Right atrium auricular region (tissue), 2 donors: ENCODE data around the gene PHAX. TPM values are rescaled to one million over a fixed set of nuclear protein-coding genes. Genes with fewer than 3 reads are reported as not detected.
"Not testable (repeated sequence)": the region's sequence is repeated elsewhere in the genome, so short reads cannot be mapped to it uniquely, and the experiment has no call there.

Experiments used
- DNase-seq: peaks from one replicate; pipeline ENCODE4 v3.0.0-alpha.2; 2019; ENCODE audit warnings: low spot score
- H3K27ac ChIP-seq, 2 donors: fragments of 200-600 bp; sonication (generic); 1 replicate in 1 of 2; 2 replicates in 1 of 2; pipeline ENCODE4 v1.5.1; 2016 to 2019
- H3K27me3 ChIP-seq, 2 donors: fragments of 200-600 bp; sonication (generic); one replicate each; pipeline versions ENCODE4 v1.5.1 to v1.6.0; 2017 to 2019
- H3K36me3 ChIP-seq: fragments of 200-600 bp; sonication (generic); one replicate; pipeline ENCODE4 v1.5.1; 2016
- H3K4me1 ChIP-seq, 2 donors: fragments of 200-600 bp; sonication (generic); one replicate each; pipeline versions ENCODE4 v1.5.1 to v1.6.0; 2017 to 2019
- H3K4me3 ChIP-seq, 2 donors: fragments of 200-600 bp; sonication (generic); 1 replicate in 1 of 2; 2 replicates in 1 of 2; pipeline ENCODE4 v1.5.1; 2017 to 2019; ENCODE audit warnings: mild to moderate bottlenecking in 1 of 2, moderate library complexity in 1 of 2
- H3K9me3 ChIP-seq, 2 donors: fragments of 200-600 bp; sonication (generic); one replicate each; pipeline ENCODE4 v1.5.1; 2019
- CTCF ChIP-seq, 2 donors: fragments of 200-600 bp; sonication (generic); IDR thresholded peaks; one replicate each; pipeline ENCODE4 v1.5.1; 2019; ENCODE audit warnings: antibody characterized with exemption in 2 of 2
- total RNA-seq, 2 donors: library from RNA; depleted of rRNA; stranded (reverse); fragments of >200 nt; gene quantifications; one replicate each; pipeline ENCODE4 v1.1.0, GENCODE V29; 2016

Gene PHAX
- total RNA-seq, 2 donors from 2014 or later: 24.4 to 30.1 TPM

- no peak for DNase-seq
- Histone ChIP-seq H3K27me3 (no peaks in the 10 kb centered on the region), H3K4me3 (no peak overlapping the region), H3K4me1 (no peaks in the 10 kb centered on the region), H3K36me3 (no peaks in the 10 kb centered on the region), H3K27ac (no peak overlapping the region), H3K9me3 (no peaks in the 10 kb centered on the region)
- TF ChIP-seq CTCF (IDR thresholded peaks at IDR 0.05): peak; percentile 66 to 80
These were observed 55.8 kb downstream of the PHAX start for GRCh38 chr5:126656401-126657007.

- Histone ChIP-seq H3K4me3 (no peak overlapping the region), H3K27me3 (no peaks in the 10 kb centered on the region), H3K27ac (no peak overlapping the region), H3K9me3 (no peaks in the 10 kb centered on the region), H3K4me1 (no peaks in the 10 kb centered on the region), H3K36me3 (no peaks in the 10 kb centered on the region)
- TF ChIP-seq CTCF (IDR thresholded peaks at IDR 0.05): no peak
- no peak for DNase-seq
These were observed 57.8 kb downstream of the PHAX start for GRCh38 chr5:126658561-126658960.

- no peaks in the 10 kb centered on the region for H3K27me3 ChIP-seq
- no peaks in the 10 kb centered on the region for H3K36me3 ChIP-seq
- no peaks in the 10 kb centered on the region for H3K4me1 ChIP-seq
- H3K9me3 ChIP-seq: no peaks in the 10 kb centered on the region
- H3K4me3 ChIP-seq: no peak overlapping the region
- TF ChIP-seq CTCF (IDR thresholded peaks at IDR 0.05): no peak
- no peak for DNase-seq
- H3K27ac ChIP-seq: no peak overlapping the region
These were observed 59.2 kb downstream of the PHAX start for GRCh38 chr5:126659805-126660482.

- Histone ChIP-seq H3K4me1 (no peaks in the 10 kb centered on the region), H3K9me3 (no peaks in the 10 kb centered on the region)
- no peak for DNase-seq
These were observed 63.8 kb downstream of the PHAX start for GRCh38 chr5:126664586-126664985.

GRCh38 chr5:126670109-126670508 is 69.4 kb downstream of the PHAX start:
- H3K27me3 ChIP-seq, H3K4me3 ChIP-seq, H3K36me3 ChIP-seq, H3K9me3 ChIP-seq, DNase-seq, H3K4me1 ChIP-seq, H3K27ac ChIP-seq: not testable (repeated sequence)

More at GRCh38 chr5:126664586-126664985, 63.8 kb downstream of the PHAX start:
- Histone ChIP-seq H3K27ac (no peak overlapping the region), H3K36me3 (no peaks in the 10 kb centered on the region), H3K27me3 (no peaks in the 10 kb centered on the region), H3K4me3 (no peak overlapping the region)
- no peak for TF ChIP-seq CTCF (IDR thresholded peaks at IDR 0.05)

- DNase-seq, H3K27ac ChIP-seq, H3K9me3 ChIP-seq, H3K36me3 ChIP-seq, H3K27me3 ChIP-seq, H3K4me3 ChIP-seq, H3K4me1 ChIP-seq: not testable (repeated sequence)
These were observed 70.9 kb downstream of the PHAX start for GRCh38 chr5:126671681-126672080.

- H3K9me3 ChIP-seq: peaks cover 0 to 6% of the 10 kb centered on the region in 2 donors
- no peaks in the 10 kb centered on the region for H3K4me1 ChIP-seq
- H3K4me3 ChIP-seq: no peak overlapping the region
- no peak for TF ChIP-seq CTCF (IDR thresholded peaks at IDR 0.05)
- no peaks in the 10 kb centered on the region for H3K36me3 ChIP-seq
- no peaks in the 10 kb centered on the region for H3K27me3 ChIP-seq
- no peak for DNase-seq
- H3K27ac ChIP-seq: no peak overlapping the region
These were observed 72.7 kb downstream of the PHAX start for GRCh38 chr5:126673477-126673876.
